ENCODE results near the gene EPB41L4B. TPM values are rescaled to one million over a fixed set of nuclear protein-coding genes. Genes with fewer than 3 reads are reported as not detected.
A peak's percentile ranks its signal among the peaks of the same experiment; 100 is the strongest.

EPB41L4B gene
- total and polyA plus RNA-seq, 2 of the 13 experiments (the other 11 are each of a cell fraction or from before 2014, with no cell fraction given) = 17.6 to 22.1 TPM

- TF ChIP-seq ISL2 (CRISPR knock-in tag; IDR thresholded peaks at IDR 0.05) (peak; percentile 76), HNF4G (IDR thresholded peaks at IDR 0.05; ENCODE audit: borderline replicate concordance, low read depth, low read length) (peak; percentile 86), HNF4G (CRISPR knock-in tag; IDR thresholded peaks at IDR 0.05; ENCODE audit: borderline replicate concordance, low read depth) (peak; percentile 82; the same call in 1 of the 2 replicates), NR2C2 (CRISPR knock-in tag; IDR thresholded peaks at IDR 0.05; ENCODE audit: borderline replicate concordance) (0 out of 2 replicates have a peak, but pooled peaks have one; percentile 51), ZNF572 (CRISPR knock-in tag; IDR thresholded peaks at IDR 0.05) (0 out of 2 replicates have a peak, but pooled peaks have one; percentile 35), ZNF569 (CRISPR knock-in tag; IDR thresholded peaks at IDR 0.05; ENCODE audit: borderline replicate concordance) (no peak), ARHGAP35 (CRISPR knock-in tag; IDR thresholded peaks at IDR 0.05; ENCODE audit: borderline replicate concordance) (no peak), ZNF644 (CRISPR knock-in tag; IDR thresholded peaks at IDR 0.05; ENCODE audit: low read depth) (peak; percentile 97), NFIC (IDR thresholded peaks at IDR 0.05; ENCODE audit: low read length) (0 out of 2 replicates have a peak, but pooled peaks have one; percentile 55), FIP1L1 (IDR thresholded peaks at IDR 0.05; ENCODE audit: borderline replicate concordance, insufficient read depth, low read depth, low read length) (no peak), TEAD3 (CRISPR knock-in tag; optimal IDR thresholded peaks at IDR 0.05; ENCODE audit: borderline replicate concordance) (peak; percentile 86), HNF4A (CRISPR knock-in tag; IDR thresholded peaks at IDR 0.05) (peak; percentile 95), ARNTL (CRISPR knock-in tag; IDR thresholded peaks at IDR 0.05) (no peak), ZNF747 (CRISPR knock-in tag; IDR thresholded peaks at IDR 0.05; ENCODE audit: borderline replicate concordance) (peak; percentile 80; the same call in 1 of the 2 replicates), XRCC5 (optimal IDR thresholded peaks at IDR 0.05; ENCODE audit: low read length) (peak; percentile 75), ZEB1 (IDR thresholded peaks at IDR 0.05; ENCODE audit: insufficient replicate concordance, low read depth) (peak; percentile 63), HOXA5 (CRISPR knock-in tag; IDR thresholded peaks at IDR 0.05) (0 out of 2 replicates have a peak, but pooled peaks have one; percentile 35), ISX (CRISPR knock-in tag; conservative IDR thresholded peaks at IDR 0.05) (no peak), ZNF121 (CRISPR knock-in tag; IDR thresholded peaks at IDR 0.05) (0 out of 2 replicates have a peak, but pooled peaks have one; percentile 42), ZNF788 (CRISPR knock-in tag; IDR thresholded peaks at IDR 0.05; ENCODE audit: borderline replicate concordance) (peak; percentile 81; the same call in 1 of the 2 replicates), KDM3A (CRISPR knock-in tag; IDR thresholded peaks at IDR 0.05; ENCODE audit: low read depth) (0 out of 2 replicates have a peak, but pooled peaks have one; percentile 25)
- TF ChIP-seq, protein P1, sequence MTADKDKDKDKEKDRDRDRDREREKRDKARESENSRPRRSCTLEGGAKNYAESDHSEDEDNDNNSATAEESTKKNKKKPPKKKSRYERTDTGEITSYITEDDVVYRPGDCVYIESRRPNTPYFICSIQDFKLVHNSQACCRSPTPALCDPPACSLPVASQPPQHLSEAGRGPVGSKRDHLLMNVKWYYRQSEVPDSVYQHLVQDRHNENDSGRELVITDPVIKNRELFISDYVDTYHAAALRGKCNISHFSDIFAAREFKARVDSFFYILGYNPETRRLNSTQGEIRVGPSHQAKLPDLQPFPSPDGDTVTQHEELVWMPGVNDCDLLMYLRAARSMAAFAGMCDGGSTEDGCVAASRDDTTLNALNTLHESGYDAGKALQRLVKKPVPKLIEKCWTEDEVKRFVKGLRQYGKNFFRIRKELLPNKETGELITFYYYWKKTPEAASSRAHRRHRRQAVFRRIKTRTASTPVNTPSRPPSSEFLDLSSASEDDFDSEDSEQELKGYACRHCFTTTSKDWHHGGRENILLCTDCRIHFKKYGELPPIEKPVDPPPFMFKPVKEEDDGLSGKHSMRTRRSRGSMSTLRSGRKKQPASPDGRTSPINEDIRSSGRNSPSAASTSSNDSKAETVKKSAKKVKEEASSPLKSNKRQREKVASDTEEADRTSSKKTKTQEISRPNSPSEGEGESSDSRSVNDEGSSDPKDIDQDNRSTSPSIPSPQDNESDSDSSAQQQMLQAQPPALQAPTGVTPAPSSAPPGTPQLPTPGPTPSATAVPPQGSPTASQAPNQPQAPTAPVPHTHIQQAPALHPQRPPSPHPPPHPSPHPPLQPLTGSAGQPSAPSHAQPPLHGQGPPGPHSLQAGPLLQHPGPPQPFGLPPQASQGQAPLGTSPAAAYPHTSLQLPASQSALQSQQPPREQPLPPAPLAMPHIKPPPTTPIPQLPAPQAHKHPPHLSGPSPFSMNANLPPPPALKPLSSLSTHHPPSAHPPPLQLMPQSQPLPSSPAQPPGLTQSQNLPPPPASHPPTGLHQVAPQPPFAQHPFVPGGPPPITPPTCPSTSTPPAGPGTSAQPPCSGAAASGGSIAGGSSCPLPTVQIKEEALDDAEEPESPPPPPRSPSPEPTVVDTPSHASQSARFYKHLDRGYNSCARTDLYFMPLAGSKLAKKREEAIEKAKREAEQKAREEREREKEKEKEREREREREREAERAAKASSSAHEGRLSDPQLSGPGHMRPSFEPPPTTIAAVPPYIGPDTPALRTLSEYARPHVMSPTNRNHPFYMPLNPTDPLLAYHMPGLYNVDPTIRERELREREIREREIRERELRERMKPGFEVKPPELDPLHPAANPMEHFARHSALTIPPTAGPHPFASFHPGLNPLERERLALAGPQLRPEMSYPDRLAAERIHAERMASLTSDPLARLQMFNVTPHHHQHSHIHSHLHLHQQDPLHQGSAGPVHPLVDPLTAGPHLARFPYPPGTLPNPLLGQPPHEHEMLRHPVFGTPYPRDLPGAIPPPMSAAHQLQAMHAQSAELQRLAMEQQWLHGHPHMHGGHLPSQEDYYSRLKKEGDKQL (CRISPR knock-in tag; IDR thresholded peaks at IDR 0.05; ENCODE audit: low read depth) = peak; percentile 57; the same call in 1 of the 2 replicates
Observed at GRCh38 chr9:109307380-109308240, 13.2 kb downstream of the EPB41L4B start (continued).

All from HepG2 (cell line).